Tibial artery (tissue), 4 donors: Measurements from ENCODE around the gene CABLES1.
A peak's percentile ranks its signal among the peaks of the same experiment; 100 is the strongest.

Experiments
- DNase-seq, 2 donors: peaks; one replicate each; pipeline ENCODE4 v3.0.0-alpha.2; 2019
- H3K27ac ChIP-seq, 2 donors: fragments of 200-600 bp; sonication (generic) in 1 of 2; 1 replicate in 1 of 2; 2 replicates in 1 of 2; pipeline ENCODE4 v1.5.1; 2018 to 2019; ENCODE audit warnings: mild to moderate bottlenecking in 1 of 2
- H3K27me3 ChIP-seq, 2 donors: fragments of 200-600 bp; sonication (generic) in 1 of 2; one replicate each; pipeline versions ENCODE4 v1.5.1 to v1.6.0; 2016 to 2019
- H3K36me3 ChIP-seq, 3 donors: fragments of 200-600 bp; sonication (generic) in 2 of 3; one replicate each; pipeline ENCODE4 v1.5.1; 2016 to 2019; ENCODE audit warnings: mild to moderate bottlenecking in 2 of 3
- H3K4me1 ChIP-seq, 4 donors: fragments of 200-600 bp; sonication (generic) in 2 of 4; 1 replicate in 3 of 4; 2 replicates in 1 of 4; pipeline ENCODE4 v1.5.1; 2016 to 2019
- H3K4me3 ChIP-seq, 2 donors: fragments of 200-600 bp; sonication (generic) in 1 of 2; 1 replicate in 1 of 2; 2 replicates in 1 of 2; pipeline ENCODE4 v1.5.1; 2018 to 2019; ENCODE audit warnings: mild to moderate bottlenecking in 2 of 2
- H3K9me3 ChIP-seq, 3 donors: fragments of 200-600 bp; sonication (generic) in 1 of 3; one replicate each; pipeline ENCODE4 v1.5.1; 2016 to 2019
- intact Hi-C: fragments of 100-400 bp; cut with DNase I; formaldehyde crosslinking; loops from one replicate; pipeline ENCODE4 v1.15.0; 2023; ENCODE audit warnings: low total_unique reads
- TF ChIP-seq, protein P1 (sequence below), 2 experiments: fragments of 200-600 bp in 1 of 2; fragments of 450-650 bp in 1 of 2; IDR thresholded peaks; one replicate each; pipeline ENCODE4 v1.5.1; 2017 to 2019; ENCODE audit warnings: antibody characterized with exemption in 2 of 2, mild to moderate bottlenecking in 1 of 2, moderate library complexity in 1 of 2

The CABLES1 gene

DNA sequence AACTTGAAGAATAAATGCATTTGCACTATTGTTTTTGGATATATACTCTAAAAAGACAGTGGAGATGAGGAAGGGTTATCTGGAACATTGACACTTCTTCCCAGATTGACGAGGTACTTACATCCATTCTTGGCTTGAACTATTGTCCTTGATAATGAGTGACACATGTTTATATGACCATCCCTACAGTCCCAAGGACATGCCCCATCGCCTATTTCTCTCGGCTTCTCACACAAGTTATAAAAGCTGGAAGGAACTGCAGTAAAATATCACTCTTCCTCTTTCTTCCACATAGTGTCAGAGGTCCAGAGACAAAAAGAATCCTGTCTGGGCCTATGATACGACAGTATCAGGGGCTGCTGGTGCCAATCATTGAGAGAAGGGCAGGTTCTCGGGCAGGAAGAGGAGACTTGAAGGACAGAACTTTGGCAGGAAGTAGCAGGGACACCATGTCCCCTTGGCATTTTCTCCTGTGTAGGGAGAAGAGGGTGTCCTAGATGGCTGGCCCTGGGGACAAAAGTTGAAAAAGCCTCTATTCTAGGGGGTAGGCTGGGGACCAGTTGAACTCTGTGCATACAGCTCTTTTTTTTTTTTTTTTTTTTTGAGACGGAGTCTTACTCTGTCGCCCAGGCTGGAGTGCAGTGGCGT is 5.8 kb upstream of the CABLES1 start:
- DNase-seq: no peak
- TF ChIP-seq, protein P1, sequence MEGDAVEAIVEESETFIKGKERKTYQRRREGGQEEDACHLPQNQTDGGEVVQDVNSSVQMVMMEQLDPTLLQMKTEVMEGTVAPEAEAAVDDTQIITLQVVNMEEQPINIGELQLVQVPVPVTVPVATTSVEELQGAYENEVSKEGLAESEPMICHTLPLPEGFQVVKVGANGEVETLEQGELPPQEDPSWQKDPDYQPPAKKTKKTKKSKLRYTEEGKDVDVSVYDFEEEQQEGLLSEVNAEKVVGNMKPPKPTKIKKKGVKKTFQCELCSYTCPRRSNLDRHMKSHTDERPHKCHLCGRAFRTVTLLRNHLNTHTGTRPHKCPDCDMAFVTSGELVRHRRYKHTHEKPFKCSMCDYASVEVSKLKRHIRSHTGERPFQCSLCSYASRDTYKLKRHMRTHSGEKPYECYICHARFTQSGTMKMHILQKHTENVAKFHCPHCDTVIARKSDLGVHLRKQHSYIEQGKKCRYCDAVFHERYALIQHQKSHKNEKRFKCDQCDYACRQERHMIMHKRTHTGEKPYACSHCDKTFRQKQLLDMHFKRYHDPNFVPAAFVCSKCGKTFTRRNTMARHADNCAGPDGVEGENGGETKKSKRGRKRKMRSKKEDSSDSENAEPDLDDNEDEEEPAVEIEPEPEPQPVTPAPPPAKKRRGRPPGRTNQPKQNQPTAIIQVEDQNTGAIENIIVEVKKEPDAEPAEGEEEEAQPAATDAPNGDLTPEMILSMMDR (IDR thresholded peaks at IDR 0.05): no peak
- Histone ChIP-seq H3K27ac (no peak overlapping the region), H3K9me3 (no peaks in the 10 kb centered on the region), H3K4me1 (peaks cover 0 to 7% (median 2%) of the 10 kb centered on the region in 4 donors), H3K36me3 (no peaks in the 10 kb centered on the region), H3K27me3 (peaks cover 0 to 5% of the 10 kb centered on the region in 2 donors), H3K4me3 (no peak overlapping the region)
- intact Hi-C loops: loop anchor here (5.0 to 10.0 kb wide), 2 partner anchors 228 to 375 kb away; partner anchors contain the start of gene RMC1

DNA sequence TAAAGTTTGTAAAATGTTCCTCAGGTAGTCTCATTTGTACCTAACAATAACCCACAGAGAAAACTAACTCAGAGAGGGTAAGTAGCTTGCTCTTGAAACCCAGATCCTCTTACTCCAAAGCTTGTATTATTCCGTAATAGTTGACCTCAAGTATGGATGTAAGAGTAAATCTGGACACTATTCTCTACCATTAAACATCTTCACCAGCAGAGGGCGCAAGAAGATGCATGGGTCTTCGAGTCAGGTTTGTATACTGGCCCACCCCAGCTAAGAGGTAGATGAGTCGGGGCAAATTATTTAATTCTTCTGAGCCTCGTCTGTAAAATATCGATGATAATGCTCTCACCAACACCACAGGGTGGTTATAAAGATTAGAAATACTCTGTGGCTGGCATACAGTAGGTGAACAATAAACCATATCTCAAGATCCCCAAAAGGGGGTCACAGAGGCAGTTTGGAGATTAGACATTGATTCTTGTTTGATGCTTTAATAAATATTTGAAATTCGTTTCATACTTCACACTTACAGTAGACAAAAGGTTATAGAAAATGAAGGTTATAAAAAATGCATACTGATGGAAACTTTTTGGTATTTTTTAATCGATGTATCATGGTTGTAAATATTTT is 3.5 kb upstream of the CABLES1 start:
- peaks cover 0 to 20% (median 9%) of the 10 kb centered on the region in 4 donors for H3K4me1 ChIP-seq
- TF ChIP-seq, protein P1 (IDR thresholded peaks at IDR 0.05): peak; percentile 80 to 82
- H3K4me3 ChIP-seq: no peak overlapping the region
- intact Hi-C loops: loop anchor here (5.0 to 10.0 kb wide), 2 partner anchors 225 to 373 kb away; partner anchors contain the start of gene RMC1
- H3K9me3 ChIP-seq: no peaks in the 10 kb centered on the region
- no peaks in the 10 kb centered on the region for H3K36me3 ChIP-seq
- peak in 1 of 2 donors; percentile 62 for DNase-seq
- no peak overlapping the region for H3K27ac ChIP-seq
- H3K27me3 ChIP-seq: no peaks in the 10 kb centered on the region

DNA sequence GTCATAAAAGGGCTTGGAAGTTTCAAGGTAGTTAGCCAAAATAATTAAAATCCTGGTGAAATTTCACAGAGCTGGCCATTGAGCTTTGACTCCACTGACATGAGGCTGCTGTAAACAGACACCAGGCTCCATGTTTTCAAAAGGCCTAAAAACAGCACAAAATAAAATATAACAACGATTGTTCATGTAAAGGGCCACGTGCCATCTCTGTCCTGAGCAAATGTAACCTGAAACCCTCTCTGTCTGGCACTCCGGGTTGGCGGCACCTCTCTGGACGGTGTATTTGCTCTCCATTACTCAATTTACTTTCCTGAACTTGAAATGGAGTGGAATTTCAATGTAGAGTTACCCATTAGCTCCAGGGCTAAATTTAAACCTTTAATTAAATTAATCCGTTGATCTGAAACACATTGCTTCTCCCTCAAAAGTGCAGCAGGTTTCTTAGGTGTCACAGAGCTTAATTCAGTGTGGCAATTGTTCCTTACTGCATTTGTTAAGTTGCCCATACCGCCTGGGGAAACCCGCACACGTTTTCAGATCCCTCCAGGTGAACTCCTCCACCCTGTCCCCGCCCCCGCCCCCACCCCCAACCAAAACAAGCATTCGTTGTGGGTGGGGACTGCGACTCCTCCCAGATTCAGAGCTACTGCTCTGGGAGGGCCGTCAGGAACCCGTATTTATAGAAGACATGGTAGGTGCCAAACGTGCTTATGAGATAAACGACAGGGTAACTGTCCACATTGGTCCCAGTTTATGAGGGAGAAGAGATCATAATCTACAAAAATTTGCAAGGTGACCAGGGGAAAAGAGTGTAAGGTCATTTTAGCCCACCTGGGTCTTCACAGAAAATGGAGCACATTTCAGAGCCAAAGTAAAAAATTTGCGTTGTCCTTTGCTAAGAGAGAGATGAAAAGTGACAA is 1.2 kb upstream of the CABLES1 start:
- H3K27me3 ChIP-seq: no peaks in the 10 kb centered on the region
- peak overlapping the region; percentile 59 to 76 for H3K4me3 ChIP-seq
- H3K9me3 ChIP-seq: no peaks in the 10 kb centered on the region
- peak overlapping the region; percentile 84 to 86 for H3K27ac ChIP-seq
- H3K36me3 ChIP-seq: no peaks in the 10 kb centered on the region
- TF ChIP-seq, protein P1 (IDR thresholded peaks at IDR 0.05): no peak
- intact Hi-C loops: loop anchor here (5.0 to 10.0 kb wide), 2 partner anchors 223 to 371 kb away; partner anchors contain the start of gene RMC1
- H3K4me1 ChIP-seq: peaks cover 0 to 36% (median 22%) of the 10 kb centered on the region in 4 donors
- no peak for DNase-seq

- Histone ChIP-seq H3K4me1 (peaks cover 0 to 40% (median 22%) of the 10 kb centered on the region in 4 donors), H3K27ac (peak overlapping the region; percentile 84 to 86), H3K27me3 (no peaks in the 10 kb centered on the region), H3K36me3 (no peaks in the 10 kb centered on the region), H3K4me3 (peak overlapping the region; percentile 59 to 76), H3K9me3 (no peaks in the 10 kb centered on the region)
- intact Hi-C loops: loop anchor here (5.0 to 10.0 kb wide), 2 partner anchors 97 to 369 kb away; partner anchors contain the start of gene RMC1
- TF ChIP-seq, protein P1 (IDR thresholded peaks at IDR 0.05): no peak
- peak in 1 of 2 donors; percentile 28 for DNase-seq
Observed at GRCh38 chr18:23135550-23136325, 453 bp downstream of the CABLES1 start.
